HG03066 (cell line): Measurements from ENCODE around the gene MINDY4.
"Not testable (repeated sequence)": the region's sequence is repeated elsewhere in the genome, so short reads cannot be mapped to it uniquely, and the experiment has no call there.

Experiments used
- ATAC-seq: cut with Tn5 transposase; IDR thresholded peaks from one replicate; pipeline ENCODE4 v1.9.1; 2021; ENCODE audit warnings: low read depth; ENCODE audit not compliant: unreplicated experiment

The MINDY4 gene

DNA sequence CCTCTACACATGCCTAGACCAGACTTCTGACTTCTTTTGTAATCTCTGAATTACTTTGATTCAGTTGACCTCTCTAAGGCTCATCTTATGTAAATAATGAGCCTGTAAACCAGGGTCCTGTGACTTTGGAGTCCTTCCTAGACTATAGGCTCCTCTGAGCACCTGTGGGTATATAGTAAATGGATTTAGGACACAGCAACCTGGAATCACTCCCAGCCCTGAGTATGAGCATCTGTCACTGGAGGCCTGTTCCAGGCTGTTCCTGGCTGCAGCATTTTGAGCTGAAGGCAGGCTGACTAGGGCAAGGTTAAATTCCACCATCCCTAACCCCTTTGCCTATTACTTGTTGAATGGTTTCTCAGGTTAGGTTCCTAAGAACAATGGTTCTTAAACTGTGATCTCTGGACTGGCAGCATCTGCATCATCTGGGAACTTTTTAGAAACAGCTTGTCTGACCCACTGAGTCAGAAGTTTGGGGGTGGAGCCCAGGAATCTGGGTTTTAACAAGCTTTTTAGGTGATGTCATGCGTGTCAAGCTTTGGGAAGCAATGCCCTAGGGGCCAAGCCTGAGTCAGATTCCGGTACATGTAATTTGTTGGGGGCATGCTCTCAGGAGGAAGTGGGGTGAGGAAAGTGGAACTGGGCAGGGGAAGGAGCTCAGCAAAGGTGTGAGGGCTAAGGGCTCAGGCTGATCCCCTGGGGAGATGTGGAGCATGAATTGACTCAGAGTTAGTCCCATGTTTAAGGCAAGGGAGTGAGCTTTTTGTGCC is 28.2 kb downstream of the MINDY4 start:
- peak; percentile 59 for ATAC-seq

DNA sequence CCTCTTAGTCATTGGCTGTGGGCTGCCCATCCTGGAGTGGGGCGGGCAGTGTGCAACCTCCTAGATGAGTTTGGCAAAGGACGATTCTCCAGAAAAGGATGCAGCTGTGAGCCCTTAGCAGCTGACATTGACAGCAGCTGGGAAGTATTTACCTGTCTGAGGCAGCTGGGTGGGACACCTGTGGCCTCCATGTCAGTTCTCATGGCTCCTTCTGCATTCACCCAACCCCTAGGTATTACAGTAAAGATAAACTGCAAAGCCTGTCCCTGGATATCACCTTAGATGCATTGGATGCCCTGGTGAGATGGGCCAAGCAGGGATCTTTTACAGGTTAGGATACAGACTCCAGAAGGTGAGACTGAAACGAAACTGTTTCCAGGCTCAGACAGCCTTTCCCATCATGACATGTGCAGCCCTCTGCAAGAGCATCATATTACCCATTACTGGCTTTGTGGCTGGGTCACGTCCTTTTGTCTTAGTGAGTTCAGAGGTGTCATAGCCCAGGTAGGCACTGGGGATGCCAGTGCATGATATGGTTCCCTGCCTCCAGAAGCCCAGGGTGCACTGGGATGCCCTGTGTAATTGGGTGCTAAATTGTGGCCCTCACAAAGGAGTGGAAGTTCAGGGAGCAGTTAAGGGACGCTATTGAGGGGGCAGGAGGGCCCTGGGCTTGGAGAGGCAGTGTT is 28.9 kb downstream of the MINDY4 start:
- no peak for ATAC-seq

GRCh38 chr7:30800785-30801252 is 29.6 kb downstream of the MINDY4 start:
- peak; percentile 17 for ATAC-seq

DNA sequence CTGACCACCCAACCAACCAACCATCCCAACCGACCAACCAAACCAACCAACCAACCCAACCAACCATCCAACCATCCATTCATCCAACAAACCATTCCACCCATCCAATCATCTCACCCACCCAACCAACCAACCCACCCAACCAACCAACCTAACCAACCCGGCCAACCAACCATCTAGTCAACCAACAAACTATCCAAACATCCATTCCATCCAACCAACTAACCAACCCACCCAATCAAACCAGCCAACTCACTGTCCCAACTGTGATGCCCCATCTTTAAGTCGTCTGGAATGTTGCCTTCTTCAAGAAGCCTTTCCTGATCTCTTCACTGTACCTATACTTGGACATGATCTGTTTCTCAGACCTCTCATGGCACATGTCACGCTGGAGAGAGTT is 31.6 kb downstream of the MINDY4 start:
- no peak for ATAC-seq

DNA sequence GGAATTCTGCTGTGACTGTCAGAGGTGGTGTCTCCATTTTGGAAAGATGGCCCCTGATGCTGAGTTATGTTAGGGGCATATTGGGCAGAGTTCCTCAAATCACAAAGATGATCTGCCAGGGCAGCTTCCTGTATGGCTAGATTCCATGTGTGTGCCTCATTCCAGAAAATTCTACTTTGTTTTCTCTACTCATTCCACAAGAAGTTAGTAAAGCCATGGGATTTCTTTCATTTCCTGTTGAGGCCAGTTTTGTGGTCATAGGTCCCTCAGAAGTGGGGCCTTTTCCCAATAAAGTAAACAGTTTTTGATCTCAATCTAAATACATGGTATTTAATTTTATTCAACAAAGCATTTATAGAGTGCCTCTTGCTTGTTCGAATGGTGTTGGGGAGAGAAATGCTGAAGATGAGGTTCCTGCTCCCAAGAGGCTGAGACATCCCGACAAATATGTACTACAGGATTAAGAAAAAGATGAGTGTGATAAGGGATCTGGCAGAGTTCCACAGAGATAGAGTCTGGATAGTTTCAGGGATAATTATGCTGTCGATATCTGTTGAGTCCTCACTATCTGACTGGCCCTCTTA is 33.0 kb downstream of the MINDY4 start:
- no peak for ATAC-seq

- ATAC-seq = no peak
Observed at GRCh38 chr7:30805081-30805691, 34.0 kb downstream of the MINDY4 start.

DNA sequence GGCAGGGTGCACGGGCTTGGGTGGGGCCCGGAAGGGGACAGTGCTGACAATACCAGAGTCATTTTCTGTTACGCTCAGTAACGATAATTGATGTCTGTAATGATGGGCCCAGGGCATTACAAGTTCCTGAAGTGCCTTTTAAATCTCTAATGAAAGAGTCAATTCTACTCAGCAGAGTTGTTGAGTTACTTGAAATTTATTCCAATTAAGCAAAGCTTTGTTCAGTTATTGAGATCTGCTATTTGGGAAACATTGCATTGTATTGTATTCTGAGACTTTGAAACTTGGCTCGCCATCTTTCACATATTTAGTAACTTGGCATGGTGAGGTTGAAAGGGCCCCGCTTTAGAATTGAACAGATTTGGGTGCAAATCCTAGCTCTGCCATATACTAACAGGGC is 34.7 kb downstream of the MINDY4 start:
- ATAC-seq = no peak

DNA sequence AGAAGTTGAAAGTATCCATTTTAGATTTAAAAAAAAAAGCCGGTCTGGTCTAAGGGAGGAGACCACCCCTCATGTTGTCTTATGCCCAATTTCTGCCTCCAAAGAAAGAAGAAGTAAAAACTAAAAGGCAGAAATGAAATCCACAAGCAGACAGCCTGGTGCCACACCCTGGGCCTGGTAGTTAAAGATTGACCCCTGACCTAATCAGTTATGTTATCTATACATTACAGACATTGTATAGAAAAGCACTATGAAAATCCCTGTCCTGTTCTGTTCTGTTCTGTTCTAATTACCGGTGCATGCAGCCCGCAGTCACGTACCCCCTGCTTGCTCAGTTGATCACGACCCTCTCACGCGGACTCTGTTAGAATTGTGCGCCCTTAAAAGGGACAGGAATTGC is 36.3 kb downstream of the MINDY4 start:
- ATAC-seq = not testable (repeated sequence)

DNA sequence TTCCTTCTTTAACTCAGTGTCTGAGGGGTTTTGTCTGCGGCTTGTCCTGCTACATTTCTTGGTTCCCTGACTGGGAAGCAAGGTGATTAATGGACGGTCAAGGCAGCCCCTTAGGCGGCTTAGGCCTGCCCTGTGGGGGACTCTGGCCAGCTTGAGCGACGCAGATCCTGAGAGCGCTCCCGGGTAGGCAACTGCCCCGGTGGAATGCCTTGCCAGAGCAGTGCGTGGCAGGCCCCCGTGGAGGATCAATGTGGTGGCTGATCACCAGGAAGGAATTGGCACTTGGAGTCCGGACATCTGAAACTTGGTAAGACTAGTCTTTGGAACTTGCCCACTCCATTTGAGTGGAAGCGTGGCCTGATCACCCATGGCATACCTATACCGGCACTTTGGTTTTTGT is 36.7 kb downstream of the MINDY4 start:
- not testable (repeated sequence) for ATAC-seq

DNA sequence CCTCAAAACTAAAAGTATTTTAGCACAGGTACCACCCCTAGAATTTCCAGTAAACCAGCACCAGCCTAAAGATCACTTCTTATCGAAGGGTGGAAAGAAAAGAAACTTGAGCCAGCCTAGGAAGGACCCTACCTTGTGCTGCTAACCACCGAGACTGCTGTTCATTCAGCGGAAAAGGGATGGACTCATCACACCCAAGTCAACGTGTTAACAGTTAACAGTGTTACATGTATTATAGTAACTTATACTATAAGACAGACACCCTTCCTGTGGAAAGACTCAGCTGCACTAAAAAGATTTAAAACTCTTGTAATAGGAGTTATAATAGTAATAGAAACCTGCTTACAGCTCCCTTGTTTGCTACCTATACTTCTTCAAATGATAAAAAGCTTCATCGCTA is 39.8 kb downstream of the MINDY4 start:
- no peak for ATAC-seq

GRCh38 chr7:30812676-30813075 is 41.5 kb downstream of the MINDY4 start:
- ATAC-seq = no peak

DNA sequence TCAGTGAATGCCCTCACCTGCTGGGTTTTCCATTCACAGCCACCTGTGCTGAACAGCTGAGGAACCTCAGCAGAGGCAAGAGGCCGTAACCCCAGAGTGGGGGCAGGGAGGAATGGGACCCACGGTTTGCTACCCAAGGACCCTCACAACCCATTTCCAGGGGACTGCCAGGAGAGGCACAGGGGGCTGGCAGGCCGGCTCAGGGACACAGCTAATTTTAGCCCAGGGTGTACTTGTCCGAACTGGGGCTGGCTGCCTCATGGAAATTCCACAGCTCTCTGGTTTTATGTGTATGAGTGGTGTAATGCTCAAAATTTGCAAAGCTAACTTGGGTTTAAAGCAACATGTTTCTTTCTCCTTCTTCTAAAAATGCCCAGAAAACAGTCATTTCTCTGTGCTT is 42.2 kb downstream of the MINDY4 start:
- ATAC-seq = no peak

DNA sequence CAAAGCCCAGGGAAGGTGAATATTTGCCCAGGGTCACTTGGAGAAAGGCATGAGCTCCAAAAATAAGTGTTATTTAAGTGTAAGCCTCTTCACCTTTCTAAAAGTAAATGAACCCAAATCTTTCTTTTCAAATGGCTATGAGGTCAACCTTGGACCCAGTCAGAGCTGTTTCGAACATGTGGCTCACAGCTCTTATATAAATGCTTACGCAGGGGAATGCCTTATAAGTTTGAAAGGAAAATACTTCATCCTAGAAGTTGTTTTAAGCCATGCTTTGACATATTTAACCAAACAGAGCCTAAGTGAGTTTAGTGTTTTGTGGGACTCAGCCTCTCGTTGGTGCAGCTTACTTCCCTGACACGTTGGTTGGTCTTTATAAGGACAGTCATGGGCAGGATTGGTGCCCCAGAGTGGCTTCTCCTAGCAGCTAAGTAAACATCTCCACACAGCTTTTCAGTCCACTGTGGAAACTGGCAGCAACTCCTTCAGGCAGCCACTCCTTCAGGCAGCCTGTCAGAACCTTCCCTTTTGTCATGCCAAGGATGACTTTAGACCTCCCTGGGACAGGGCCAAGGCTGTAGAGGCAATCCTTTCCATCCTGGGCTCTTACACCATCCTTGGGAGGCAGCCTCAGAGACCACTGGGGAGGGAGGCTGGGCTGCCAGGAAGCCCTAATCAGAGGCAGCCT is 43.6 kb downstream of the MINDY4 start:
- no peak for ATAC-seq

GRCh38 chr7:30815388-30815854 is 44.2 kb downstream of the MINDY4 start:
- no peak for ATAC-seq

DNA sequence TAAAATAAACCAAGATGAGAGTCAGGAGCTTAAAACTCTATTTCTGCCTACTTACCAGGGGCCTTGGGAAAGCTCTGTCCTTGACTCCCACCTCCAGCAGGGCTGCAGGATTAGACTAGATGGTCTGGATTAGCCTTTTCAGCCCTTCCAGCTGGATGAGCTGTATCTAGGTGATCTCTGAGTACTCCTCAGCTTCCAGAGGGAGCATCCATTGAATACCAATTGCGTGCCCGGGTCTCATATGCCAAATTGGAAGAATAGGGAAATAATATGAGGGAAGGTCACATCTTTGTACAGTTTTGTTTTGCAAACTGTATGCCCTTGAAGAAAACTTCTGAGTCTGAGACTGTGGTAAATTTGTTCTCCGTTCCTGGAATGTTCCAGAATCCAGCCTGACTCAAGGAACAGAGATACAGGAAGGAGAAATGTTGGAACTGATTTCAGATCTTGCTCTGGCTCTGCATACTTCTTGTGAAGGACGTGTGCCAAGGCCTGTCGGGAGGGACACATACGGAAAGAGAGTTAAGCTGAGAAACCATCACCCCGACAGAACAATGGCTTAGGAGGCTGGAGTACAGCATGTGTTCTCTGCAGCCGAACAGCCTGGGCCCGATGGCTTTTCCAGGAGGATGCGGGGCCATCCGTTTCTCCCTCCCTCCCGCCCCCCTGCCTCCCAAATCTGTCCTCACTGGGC is 44.9 kb downstream of the MINDY4 start:
- ATAC-seq = no peak

- ATAC-seq = no peak
Observed at GRCh38 chr7:30816645-30817370, 45.6 kb downstream of the MINDY4 start.

DNA sequence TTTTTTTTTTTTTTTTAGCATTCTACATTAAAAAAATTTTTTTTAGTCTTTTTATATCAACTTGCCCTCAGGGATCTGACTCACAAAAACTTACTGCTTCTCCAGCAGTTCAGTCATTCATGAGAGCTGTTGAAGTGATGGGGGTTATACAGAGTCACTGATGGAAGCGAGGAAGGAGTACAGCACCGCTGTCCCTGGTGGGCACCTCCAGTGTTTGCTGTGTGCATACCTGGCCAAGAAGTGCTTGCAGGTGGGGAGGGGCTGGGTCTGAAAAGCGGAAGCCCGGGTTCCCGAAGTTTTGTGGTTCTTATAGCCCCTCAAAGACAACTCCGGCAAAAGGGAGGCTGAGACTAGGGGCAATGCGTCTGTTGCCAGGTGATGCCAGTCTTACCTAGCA is 46.2 kb downstream of the MINDY4 start:
- no peak for ATAC-seq

DNA sequence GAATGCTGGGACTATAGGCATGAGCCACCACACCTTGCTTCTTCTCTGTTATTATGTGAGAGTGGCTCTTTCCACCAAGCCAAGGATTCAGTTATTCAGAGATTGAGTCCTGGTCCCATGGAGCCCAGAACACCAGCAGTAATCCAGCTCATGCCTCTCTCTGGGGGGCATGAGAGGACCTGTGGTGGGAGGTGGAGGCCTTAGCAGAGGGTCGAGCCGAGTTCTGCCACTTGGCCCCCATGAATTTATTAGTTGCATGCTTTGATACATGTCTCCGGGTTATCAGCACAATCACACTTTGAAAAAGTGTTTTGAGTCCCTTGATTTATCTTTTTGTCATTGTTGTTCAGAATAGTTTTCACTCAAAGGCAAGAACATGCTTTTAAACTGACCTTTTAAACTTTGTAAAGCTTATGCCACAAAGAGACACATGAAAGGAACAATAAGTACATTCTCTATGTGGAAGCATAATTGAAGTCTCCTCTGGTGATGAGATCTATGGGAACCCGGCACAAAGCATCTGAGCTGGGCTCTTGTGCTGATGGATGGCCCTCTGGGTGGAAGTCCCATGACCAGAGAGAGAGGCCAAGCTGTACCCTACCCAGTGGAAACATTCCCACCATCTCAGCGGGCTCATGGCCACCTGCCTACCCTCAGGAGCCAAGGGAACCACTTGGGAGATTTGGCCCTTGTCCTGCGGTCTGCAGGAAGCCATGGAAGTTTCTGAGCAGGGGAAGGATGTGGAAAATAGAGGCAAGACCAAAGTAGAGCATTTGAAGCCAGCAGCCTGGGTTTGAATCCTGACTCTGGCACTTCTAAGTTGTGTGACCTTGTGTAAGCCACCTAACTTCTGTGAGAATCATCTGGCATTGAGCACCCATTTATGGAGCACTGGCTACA is 53.9 kb downstream of the MINDY4 start:
- no peak for ATAC-seq
